ENCODE results near the gene SIGLEC15.
A peak's percentile ranks its signal among the peaks of the same experiment; 100 is the strongest.

Gene SIGLEC15

GRCh38 chr18:45851161-45851925, 25.9 kb downstream of the SIGLEC15 start:
- H3K27me3 ChIP-seq (ENCODE audit: insufficient read depth, poor library complexity, severe bottlenecking) = no peaks in the 10 kb centered on the region
- H3K4me3 ChIP-seq (replicated peaks; ENCODE audit: insufficient read depth, low read length) = no peak overlapping the region
- TF ChIP-seq CTCF (IDR thresholded peaks at IDR 0.05; ENCODE audit: insufficient read depth, low read length) (no peak), POLR2AphosphoS5 (IDR thresholded peaks at IDR 0.05; ENCODE audit: low read depth) (no peak), REST (IDR thresholded peaks at IDR 0.05; ENCODE audit: insufficient replicate concordance, low read depth) (no peak), SPI1 (IDR thresholded peaks at IDR 0.05; ENCODE audit: borderline replicate concordance, low read depth) (no peak), GABPA (IDR thresholded peaks at IDR 0.05; ENCODE audit: low read depth) (no peak)
- no peak overlapping the region for H3K27ac ChIP-seq (replicated peaks)
- DNase-seq (ENCODE audit: low read depth in 1 of 2, low spot score in 1 of 2) = no peak

DNA sequence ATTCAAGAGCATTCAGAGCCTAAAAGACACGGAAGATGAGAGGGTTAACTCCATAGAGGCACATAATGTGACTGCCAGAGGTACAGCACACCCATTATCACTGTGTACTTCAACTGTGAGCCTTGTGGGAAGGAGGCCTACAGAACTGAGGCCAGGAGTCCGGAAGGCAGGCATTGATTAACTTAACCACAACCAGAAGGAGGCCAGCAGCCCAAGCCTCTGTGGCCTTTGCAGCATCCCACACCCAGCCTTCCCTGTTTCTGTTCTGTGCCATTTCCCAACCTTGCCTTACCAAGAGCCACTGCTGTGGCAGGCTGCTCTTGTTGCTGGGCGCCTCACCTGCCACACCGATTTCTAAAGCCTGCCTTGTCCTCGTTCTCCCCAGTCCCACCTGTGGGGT, 27.2 kb downstream of the SIGLEC15 start:
- no peak overlapping the region for H3K27ac ChIP-seq (replicated peaks)
- H3K4me3 ChIP-seq (replicated peaks; ENCODE audit: insufficient read depth, low read length) = no peak overlapping the region
- peak; percentile 33; the same call in 1 of the 2 replicates for TF ChIP-seq POLR2AphosphoS5 (IDR thresholded peaks at IDR 0.05; ENCODE audit: low read depth)
- no peak for TF ChIP-seq CTCF (IDR thresholded peaks at IDR 0.05; ENCODE audit: insufficient read depth, low read length)
- no peak for TF ChIP-seq REST (IDR thresholded peaks at IDR 0.05; ENCODE audit: insufficient replicate concordance, low read depth)
- DNase-seq (ENCODE audit: low read depth in 1 of 2, low spot score in 1 of 2) = peak in 1 of 2 experiments; percentile 79
- H3K27me3 ChIP-seq (ENCODE audit: insufficient read depth, poor library complexity, severe bottlenecking) = no peaks in the 10 kb centered on the region

DNA sequence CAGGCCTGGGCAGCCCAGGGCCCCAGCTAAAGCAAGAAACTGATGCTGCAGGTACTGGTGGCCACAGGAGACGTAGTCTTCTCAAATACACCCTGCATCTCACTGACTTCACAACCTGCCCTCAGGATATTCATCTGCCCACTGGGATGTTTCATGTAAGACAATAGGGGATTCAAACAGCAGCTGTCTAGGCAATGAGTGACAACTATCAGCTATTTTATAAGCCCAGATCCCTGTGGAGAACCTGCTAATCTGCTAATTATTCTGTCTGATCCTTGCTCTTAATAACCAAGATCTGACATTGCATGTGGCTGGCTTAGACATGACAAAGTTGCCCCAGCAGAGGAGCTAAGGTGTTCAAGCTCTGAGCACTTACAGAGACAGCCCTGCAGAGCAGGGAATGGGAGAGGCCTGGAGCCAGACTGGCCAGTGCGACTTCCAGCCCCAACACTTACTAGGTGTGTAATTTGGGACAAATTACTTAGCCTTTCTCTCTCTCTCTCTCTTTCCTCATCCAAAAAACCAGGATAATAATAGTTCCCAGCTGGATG, 28.6 kb downstream of the SIGLEC15 start:
- DNase-seq (ENCODE audit: low read depth in 1 of 2, low spot score in 1 of 2) = no peak
- no peak overlapping the region for H3K4me3 ChIP-seq (replicated peaks; ENCODE audit: insufficient read depth, low read length)
- no peaks in the 10 kb centered on the region for H3K27me3 ChIP-seq (ENCODE audit: insufficient read depth, poor library complexity, severe bottlenecking)
- no peak for TF ChIP-seq SPI1 (IDR thresholded peaks at IDR 0.05; ENCODE audit: borderline replicate concordance, low read depth)
- TF ChIP-seq GABPA (IDR thresholded peaks at IDR 0.05; ENCODE audit: low read depth) = no peak
- TF ChIP-seq CTCF (IDR thresholded peaks at IDR 0.05; ENCODE audit: insufficient read depth, low read length) = no peak
- TF ChIP-seq POLR2AphosphoS5 (IDR thresholded peaks at IDR 0.05; ENCODE audit: low read depth) = no peak
- no peak for TF ChIP-seq REST (IDR thresholded peaks at IDR 0.05; ENCODE audit: insufficient replicate concordance, low read depth)
- H3K27ac ChIP-seq (replicated peaks) = no peak overlapping the region

Measured in HL-60 (cell line).